ENCODE data around the gene RTN4. TPM values are rescaled to one million over a fixed set of nuclear protein-coding genes. Genes with fewer than 3 reads are reported as not detected.

RTN4 gene
- total RNA-seq, 4 donors from 2014 or later, result 183 to 259 (median 244) TPM

GRCh38 chr2:55085113-55086040, 35.1 kb upstream of the RTN4 start:
- no peak overlapping the region for H3K27ac ChIP-seq
- DNase-seq, result no peak
- no peaks in the 10 kb centered on the region for H3K36me3 ChIP-seq
- intact Hi-C loops (cut with DNase I; ENCODE audit: low total_unique reads), result no loop called here
- in situ Hi-C loops (cut with MboI; ENCODE audit: low sequenced_read_pairs in 4 of 4), result no loop called here
- no peak for TF ChIP-seq CTCF (IDR thresholded peaks at IDR 0.05 in 4 of 5, conservative IDR thresholded peaks at IDR 0.05 in 1 of 5)
- no peak for TF ChIP-seq POLR2A (IDR thresholded peaks at IDR 0.05)
- no peaks in the 10 kb centered on the region for H3K9me3 ChIP-seq
- no peak for ATAC-seq
- no peaks in the 10 kb centered on the region for H3K27me3 ChIP-seq
- no peaks in the 10 kb centered on the region for H3K4me1 ChIP-seq
- no peak overlapping the region for H3K4me3 ChIP-seq

DNA sequence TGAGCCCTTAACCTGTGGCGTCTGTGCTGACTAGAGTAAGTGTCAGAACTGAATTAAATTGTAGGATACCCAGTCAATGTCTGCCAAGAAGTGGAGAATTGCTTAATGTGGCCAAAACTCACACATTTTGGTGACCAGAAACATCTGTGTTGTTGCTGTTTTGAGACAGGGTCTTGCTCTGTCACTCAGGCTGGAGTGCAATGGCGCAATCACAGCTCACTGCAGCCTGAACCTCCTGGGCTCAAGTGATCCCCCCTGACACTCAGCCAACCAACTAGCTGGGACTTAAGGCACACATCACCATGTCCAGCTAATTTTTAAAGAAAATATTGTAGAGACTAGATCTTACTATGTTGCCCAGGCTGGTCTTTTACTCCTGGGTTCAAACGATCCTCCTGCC, 34.4 kb upstream of the RTN4 start:
- TF ChIP-seq CTCF (IDR thresholded peaks at IDR 0.05 in 4 of 5, conservative IDR thresholded peaks at IDR 0.05 in 1 of 5) (no peak), POLR2A (IDR thresholded peaks at IDR 0.05) (no peak)
- Histone ChIP-seq H3K4me3 (no peak overlapping the region), H3K36me3 (no peaks in the 10 kb centered on the region), H3K9me3 (no peaks in the 10 kb centered on the region), H3K27me3 (no peaks in the 10 kb centered on the region), H3K27ac (no peak overlapping the region), H3K4me1 (no peaks in the 10 kb centered on the region)
- in situ Hi-C loops (cut with MboI; ENCODE audit: low sequenced_read_pairs in 4 of 4) (no loop called here), intact Hi-C loops (cut with DNase I; ENCODE audit: low total_unique reads) (no loop called here)
- ATAC-seq, result no peak
- DNase-seq, result no peak

DNA sequence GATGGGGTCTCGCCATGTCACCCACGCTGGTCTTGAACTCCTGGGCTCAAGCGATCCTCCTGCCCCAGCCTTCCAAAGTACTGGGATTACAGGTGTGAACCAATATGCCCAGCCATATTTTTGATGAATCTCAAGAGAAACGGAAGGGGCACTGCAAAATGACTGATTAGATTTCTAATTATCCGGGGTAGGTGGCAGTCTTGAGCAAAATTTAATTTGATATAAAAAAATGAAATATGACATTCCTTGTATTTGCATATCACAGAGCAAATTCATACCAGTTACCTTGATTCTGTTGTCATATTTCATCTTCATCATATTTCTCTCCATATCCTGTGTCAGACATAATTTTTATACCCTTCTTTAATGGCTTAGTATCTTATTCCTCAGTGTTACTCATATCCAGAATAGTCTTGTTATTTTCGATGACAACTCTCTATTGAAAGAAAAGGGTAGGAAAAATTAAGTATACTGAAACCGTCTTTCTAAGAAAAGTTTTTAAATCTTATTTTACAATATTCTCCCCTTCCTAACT, 30.0 kb upstream of the RTN4 start:
- in situ Hi-C loops (cut with MboI; ENCODE audit: low sequenced_read_pairs in 4 of 4) (no loop called here), intact Hi-C loops (cut with DNase I; ENCODE audit: low total_unique reads) (no loop called here)
- Histone ChIP-seq H3K27ac (no peak overlapping the region), H3K4me3 (no peak overlapping the region), H3K36me3 (no peaks in the 10 kb centered on the region), H3K27me3 (no peaks in the 10 kb centered on the region), H3K9me3 (no peaks in the 10 kb centered on the region), H3K4me1 (no peaks in the 10 kb centered on the region)
- DNase-seq (no peak), ATAC-seq (no peak)
- TF ChIP-seq POLR2A (IDR thresholded peaks at IDR 0.05) (no peak), CTCF (IDR thresholded peaks at IDR 0.05 in 4 of 5, conservative IDR thresholded peaks at IDR 0.05 in 1 of 5) (no peak)

- Histone ChIP-seq H3K27me3 (no peaks in the 10 kb centered on the region), H3K4me3 (no peak overlapping the region), H3K9me3 (no peaks in the 10 kb centered on the region), H3K4me1 (no peaks in the 10 kb centered on the region), H3K27ac (no peak overlapping the region), H3K36me3 (no peaks in the 10 kb centered on the region)
- no peak for DNase-seq
- in situ Hi-C loops (cut with MboI; ENCODE audit: low sequenced_read_pairs in 4 of 4), result no loop called here
- TF ChIP-seq CTCF (IDR thresholded peaks at IDR 0.05 in 4 of 5, conservative IDR thresholded peaks at IDR 0.05 in 1 of 5), result no peak
- TF ChIP-seq POLR2A (IDR thresholded peaks at IDR 0.05), result no peak
- intact Hi-C loops (cut with DNase I; ENCODE audit: low total_unique reads), result no loop called here
- ATAC-seq, result no peak
Observed at GRCh38 chr2:55078956-55079355, 28.7 kb upstream of the RTN4 start.

Measured in gastrocnemius medialis (tissue), 4 donors.